Natural killer cell (primary cell): ENCODE measurements around the gene SH3TC2. TPM values are rescaled to one million over a fixed set of nuclear protein-coding genes. Genes with fewer than 3 reads are reported as not detected.

Source experiments
- ATAC-seq, 3 donors: fragments of 150-1000 bp in 2 of 3; fragments of 200-7000 bp in 1 of 3; cut with Tn5 transposase; 1 replicate in 1 of 3; 2 replicates in 2 of 3; pipeline ENCODE4 v1.10.0; 2021; ENCODE audit warnings: mild to moderate bottlenecking in 2 of 3, moderate library complexity in 2 of 3
- DNase-seq, 2 donors: peaks; one replicate each; pipeline versions ENCODE4 v3.0.0 to v3.0.0-alpha.2; 2013 to 2021; ENCODE audit warnings: mixed read lengths in 1 of 2
- H3K27ac ChIP-seq: one replicate; pipeline ENCODE4 v1.5.1; 2013; ENCODE audit warnings: mild to moderate bottlenecking, low read length
- H3K27me3 ChIP-seq: one replicate; pipeline ENCODE4 v1.6.1; 2013; ENCODE audit warnings: low read length; ENCODE audit not compliant: control insufficient read depth, insufficient read depth
- H3K36me3 ChIP-seq: one replicate; pipeline ENCODE4 v1.6.1; 2013; ENCODE audit warnings: low read length; ENCODE audit not compliant: control insufficient read depth, insufficient read depth
- H3K4me1 ChIP-seq: one replicate; pipeline ENCODE4 v1.6.1; 2013; ENCODE audit warnings: low read length; ENCODE audit not compliant: control insufficient read depth, insufficient read depth
- H3K4me3 ChIP-seq: one replicate; pipeline ENCODE4 v1.5.1; 2013; ENCODE audit warnings: low read length
- H3K9me3 ChIP-seq: one replicate; pipeline ENCODE4 v1.6.1; 2013; ENCODE audit warnings: low read length; ENCODE audit not compliant: control insufficient read depth, insufficient read depth
- H3K27ac Mint-ChIP-seq, 2 donors: one replicate each; pipeline ENCODE4 v1.8.0; 2022; ENCODE audit warnings: mild to moderate bottlenecking in 2 of 2, mixed read lengths in 2 of 2, moderate library complexity in 1 of 2
- H3K27me3 Mint-ChIP-seq, 2 donors: one replicate each; pipeline ENCODE4 v1.8.0; 2022; ENCODE audit warnings: low read depth in 2 of 2, mixed read lengths in 2 of 2
- H3K36me3 Mint-ChIP-seq: one replicate; pipeline ENCODE4 v1.8.0; 2022; ENCODE audit warnings: mixed read lengths
- H3K4me1 Mint-ChIP-seq, 2 donors: one replicate each; pipeline ENCODE4 v1.8.0; 2022; ENCODE audit warnings: mixed read lengths in 2 of 2
- H3K4me3 Mint-ChIP-seq: one replicate; pipeline ENCODE4 v1.8.0; 2022; ENCODE audit warnings: mild to moderate bottlenecking, moderate library complexity, mixed read lengths
- H3K9me3 Mint-ChIP-seq, 2 donors: one replicate each; pipeline ENCODE4 v1.8.0; 2022; ENCODE audit warnings: mixed read lengths in 2 of 2
- CTCF ChIP-seq: fragments of 200-600 bp; IDR thresholded peaks from one replicate; pipeline ENCODE4 v1.8.0; 2022; ENCODE audit warnings: antibody characterized with exemption
- WGBS: methylation state at CpG from one replicate; pipeline ENCODE4 v1.1.7; 2013; ENCODE audit warnings: missing lambda C conversion rate; ENCODE audit not compliant: insufficient coverage; 5-methylcytosine and 5-hydroxymethylcytosine counted together
- intact Hi-C: fragments of 100-400 bp; cut with micrococcal nuclease; formaldehyde crosslinking; loops from one replicate; pipeline ENCODE4 v1.14.2; 2022
- total RNA-seq, 4 donors: library from RNA; stranded (reverse); fragments of 120-200 nt in 1 of 4; gene quantifications; one replicate each; pipeline versions ENCODE4 v1.2.3 to v1.2.4, GENCODE V29; 2013 to 2022

The SH3TC2 gene
- total RNA-seq, 3 donors from 2014 or later (not counting 1 experiment from before 2014, with no cell fraction given): 0.11 to 0.68 (median 0.58) TPM

- no peaks in the 10 kb centered on the region for H3K27me3 ChIP-seq
- TF ChIP-seq CTCF: no peak
- ATAC-seq (peak; percentile 48 to 87 (median 69)), DNase-seq (no peak)
- no peak overlapping the region for H3K4me3 ChIP-seq
- peak overlapping the region; percentile 33 for H3K4me3 Mint-ChIP-seq
- no peaks in the 10 kb centered on the region for H3K9me3 ChIP-seq
- peaks cover 10% of the 10 kb centered on the region for H3K4me1 ChIP-seq
- peaks cover 32% of the 10 kb centered on the region in 2 donors for H3K4me1 Mint-ChIP-seq
- H3K27ac ChIP-seq: no peak overlapping the region
- WGBS: 46% methylated on average over 3 of the region's 3 CpGs
- peak overlapping the region; percentile 18 to 64 for H3K27ac Mint-ChIP-seq
- H3K27me3 Mint-ChIP-seq: no peaks in the 10 kb centered on the region
- H3K36me3 Mint-ChIP-seq: no peaks in the 10 kb centered on the region
- intact Hi-C loops: no loop called here
- no peaks in the 10 kb centered on the region for H3K36me3 ChIP-seq
- no peaks in the 10 kb centered on the region for H3K9me3 Mint-ChIP-seq
Observed at GRCh38 chr5:149030392-149030791, 32.5 kb downstream of the SH3TC2 start.

GRCh38 chr5:149028984-149029383, 33.9 kb downstream of the SH3TC2 start:
- DNase-seq (no peak), ATAC-seq (no peak)
- Mint-ChIP-seq H3K4me1 (peaks cover 27% of the 10 kb centered on the region in 2 donors), H3K36me3 (no peaks in the 10 kb centered on the region), H3K27ac (peak overlapping the region in 1 of 2 donors; percentile 64), H3K27me3 (no peaks in the 10 kb centered on the region), H3K9me3 (no peaks in the 10 kb centered on the region), H3K4me3 (no peak overlapping the region)
- H3K4me3 ChIP-seq: no peak overlapping the region
- intact Hi-C loops: no loop called here
- peaks cover 10% of the 10 kb centered on the region for H3K4me1 ChIP-seq
- TF ChIP-seq CTCF: no peak
- H3K27ac ChIP-seq: no peak overlapping the region
- H3K36me3 ChIP-seq: no peaks in the 10 kb centered on the region
- 88% methylated on average over 5 of the region's 5 CpGs for WGBS
- no peaks in the 10 kb centered on the region for H3K9me3 ChIP-seq
- H3K27me3 ChIP-seq: no peaks in the 10 kb centered on the region

GRCh38 chr5:149028161-149028560, 34.7 kb downstream of the SH3TC2 start:
- no peak for TF ChIP-seq CTCF
- H3K27ac ChIP-seq: no peak overlapping the region
- H3K9me3 ChIP-seq: no peaks in the 10 kb centered on the region
- intact Hi-C loops: no loop called here
- no peaks in the 10 kb centered on the region for H3K36me3 ChIP-seq
- ATAC-seq (no peak), DNase-seq (no peak)
- no peak overlapping the region for H3K4me3 ChIP-seq
- H3K4me1 Mint-ChIP-seq: peaks cover 27% of the 10 kb centered on the region in 2 donors
- H3K27me3 ChIP-seq: no peaks in the 10 kb centered on the region
- no peaks in the 10 kb centered on the region for H3K9me3 Mint-ChIP-seq
- peaks cover 10% of the 10 kb centered on the region for H3K4me1 ChIP-seq
- no peak overlapping the region for H3K4me3 Mint-ChIP-seq
- H3K36me3 Mint-ChIP-seq: no peaks in the 10 kb centered on the region
- H3K27me3 Mint-ChIP-seq: no peaks in the 10 kb centered on the region
- no peak overlapping the region for H3K27ac Mint-ChIP-seq
- WGBS: 85% methylated on average over 6 of the region's 6 CpGs

GRCh38 chr5:149027636-149028035, 35.2 kb downstream of the SH3TC2 start:
- Mint-ChIP-seq H3K27me3 (peaks cover 0 to under 1% of the 10 kb centered on the region in 2 donors), H3K27ac (no peak overlapping the region), H3K9me3 (no peaks in the 10 kb centered on the region), H3K4me3 (no peak overlapping the region), H3K36me3 (no peaks in the 10 kb centered on the region), H3K4me1 (peaks cover 27% of the 10 kb centered on the region in 2 donors)
- Histone ChIP-seq H3K27ac (no peak overlapping the region), H3K4me3 (no peak overlapping the region), H3K36me3 (no peaks in the 10 kb centered on the region), H3K27me3 (no peaks in the 10 kb centered on the region), H3K9me3 (no peaks in the 10 kb centered on the region), H3K4me1 (peaks cover 10% of the 10 kb centered on the region)
- DNase-seq (no peak), ATAC-seq (no peak)
- intact Hi-C loops: no loop called here
- no peak for TF ChIP-seq CTCF
- 94% methylated on average over 12 of the region's 12 CpGs for WGBS
